GM21737 (cell line): ENCODE results near the gene SRPX.

Experiments
- ATAC-seq: cut with Tn5 transposase; IDR thresholded peaks from one replicate; pipeline ENCODE4 v1.9.1; 2021; ENCODE audit warnings: mild to moderate bottlenecking, moderate library complexity; ENCODE audit not compliant: unreplicated experiment

SRPX gene

DNA sequence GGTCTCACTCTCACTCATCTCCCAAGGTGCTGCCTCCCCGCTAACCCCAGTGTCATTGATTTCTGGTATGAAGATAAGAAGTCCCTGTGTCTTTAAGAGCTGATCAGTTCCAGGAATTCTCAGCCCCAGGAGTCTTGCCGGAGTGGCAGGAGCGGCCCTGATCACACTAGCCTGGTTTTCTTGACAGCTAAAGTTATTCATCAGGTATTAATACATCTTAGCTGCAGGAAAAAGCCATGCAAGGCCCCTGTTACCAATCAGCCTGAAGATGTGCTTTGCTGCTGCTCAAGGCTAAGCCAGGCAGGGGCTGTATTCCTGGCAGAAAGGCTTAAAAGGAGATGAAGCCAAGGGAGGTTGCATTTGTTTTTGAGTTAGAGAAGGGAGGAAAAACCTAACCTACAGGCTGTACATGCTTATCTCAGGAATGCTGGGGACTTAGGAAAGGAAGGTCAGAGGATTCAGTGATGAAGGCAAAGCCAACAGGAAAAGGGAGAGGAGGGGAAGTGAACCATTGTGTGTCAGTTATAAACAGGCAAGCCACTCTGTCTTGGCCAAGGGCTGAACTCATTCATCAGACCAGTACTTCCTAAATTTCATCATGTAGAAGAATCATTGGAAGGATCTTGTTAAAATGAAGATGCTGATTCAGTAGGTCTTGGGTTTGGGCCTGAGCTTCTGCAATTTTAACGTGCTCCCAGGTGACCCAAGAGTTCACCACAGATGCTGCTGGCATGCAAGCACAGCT, 8.6 kb downstream of the SRPX start:
- ATAC-seq: no peak

DNA sequence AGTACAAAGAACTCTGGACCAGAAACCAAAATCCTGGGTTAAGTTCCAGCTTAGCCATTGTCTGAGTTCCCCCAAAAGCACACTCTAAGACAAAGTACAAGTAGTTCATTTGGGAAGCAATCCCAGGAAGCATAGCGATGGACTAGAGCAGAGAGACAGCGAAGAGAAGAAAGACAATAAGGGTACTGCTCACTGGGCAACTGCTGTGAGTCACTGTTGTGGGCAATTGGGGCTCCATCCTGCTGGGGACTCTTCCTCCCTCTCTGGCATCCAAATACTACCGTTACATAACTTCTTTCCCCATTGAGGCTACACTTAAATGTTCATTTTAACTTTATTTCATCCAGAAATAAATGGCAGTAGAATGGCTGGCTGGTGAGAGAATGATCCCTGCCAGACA, 14.1 kb downstream of the SRPX start:
- ATAC-seq: no peak

DNA sequence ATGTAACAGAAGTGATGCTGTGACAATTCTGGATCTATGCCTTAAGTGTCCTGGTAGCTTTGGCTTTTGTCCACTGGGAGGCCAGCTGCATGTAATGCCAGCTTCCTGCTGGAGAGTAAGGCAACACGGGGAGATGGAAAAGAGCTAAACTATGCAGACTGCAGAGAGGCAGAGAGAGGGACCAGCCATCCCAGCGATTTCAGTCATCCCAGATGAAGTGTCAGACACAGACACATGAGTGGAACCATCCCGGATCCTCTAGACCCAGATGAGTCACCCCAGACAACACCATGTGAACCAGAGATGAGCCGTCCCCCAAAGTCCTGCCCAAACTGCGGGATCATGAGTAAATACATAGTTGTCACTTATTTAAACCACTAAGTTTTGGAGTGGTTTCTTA, 14.6 kb downstream of the SRPX start:
- ATAC-seq: no peak

DNA sequence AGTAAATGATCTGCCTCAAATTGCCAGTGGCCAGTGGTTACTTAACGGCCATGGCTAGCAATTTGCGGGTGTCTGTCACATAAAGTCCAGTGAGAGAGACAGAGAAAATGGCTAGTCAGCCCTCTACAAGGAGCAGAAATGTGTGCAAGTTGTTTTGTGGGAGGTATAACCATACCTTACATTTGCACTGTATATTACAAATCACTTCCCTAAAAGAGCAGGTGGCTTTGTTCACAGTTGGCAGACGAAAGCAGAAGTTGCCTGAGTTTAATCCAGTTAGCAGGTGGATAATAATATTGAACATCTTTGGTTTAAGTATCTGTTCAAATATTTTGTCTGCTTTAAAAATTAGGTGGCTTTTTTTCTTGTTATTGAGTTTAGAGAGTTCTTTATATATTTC, 15.6 kb downstream of the SRPX start:
- ATAC-seq: no peak

DNA sequence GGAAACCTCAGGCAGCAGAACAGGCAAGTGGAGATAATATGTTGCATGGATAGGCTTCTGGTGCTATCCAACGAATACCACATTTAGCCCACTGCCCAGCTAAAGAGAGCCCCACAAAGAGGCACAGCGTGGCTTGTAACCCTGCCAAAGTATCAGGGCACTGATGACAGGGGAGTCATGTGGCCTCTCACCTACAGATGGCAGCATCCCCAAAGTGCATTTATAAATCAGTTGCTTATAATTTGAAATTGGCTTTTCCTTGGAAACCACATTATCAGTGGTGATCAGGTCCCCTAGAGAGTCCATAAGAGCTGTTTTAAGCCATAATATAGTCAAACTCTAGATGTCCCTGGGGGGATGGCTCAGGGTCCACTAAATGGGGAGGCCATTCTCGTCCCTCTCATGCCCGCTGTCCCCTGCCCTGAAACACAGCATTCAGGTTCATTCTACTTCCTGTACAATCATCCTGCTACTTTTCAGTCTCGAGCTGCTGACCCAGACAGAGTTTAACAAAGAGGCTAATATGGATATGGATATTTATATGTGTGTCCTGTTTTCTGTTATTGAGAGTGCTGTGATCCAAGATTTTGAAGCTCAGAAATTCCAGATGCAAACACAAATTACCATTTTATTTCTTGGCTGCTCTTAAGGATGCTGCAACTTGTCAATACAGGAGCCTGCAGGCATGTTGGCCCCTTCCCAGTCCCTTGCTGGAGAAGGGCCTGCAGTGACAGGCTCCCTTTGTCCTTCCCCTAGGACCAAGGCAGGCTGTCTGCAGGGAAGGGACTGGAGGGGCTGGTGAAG, 28.5 kb downstream of the SRPX start:
- no peak for ATAC-seq

DNA sequence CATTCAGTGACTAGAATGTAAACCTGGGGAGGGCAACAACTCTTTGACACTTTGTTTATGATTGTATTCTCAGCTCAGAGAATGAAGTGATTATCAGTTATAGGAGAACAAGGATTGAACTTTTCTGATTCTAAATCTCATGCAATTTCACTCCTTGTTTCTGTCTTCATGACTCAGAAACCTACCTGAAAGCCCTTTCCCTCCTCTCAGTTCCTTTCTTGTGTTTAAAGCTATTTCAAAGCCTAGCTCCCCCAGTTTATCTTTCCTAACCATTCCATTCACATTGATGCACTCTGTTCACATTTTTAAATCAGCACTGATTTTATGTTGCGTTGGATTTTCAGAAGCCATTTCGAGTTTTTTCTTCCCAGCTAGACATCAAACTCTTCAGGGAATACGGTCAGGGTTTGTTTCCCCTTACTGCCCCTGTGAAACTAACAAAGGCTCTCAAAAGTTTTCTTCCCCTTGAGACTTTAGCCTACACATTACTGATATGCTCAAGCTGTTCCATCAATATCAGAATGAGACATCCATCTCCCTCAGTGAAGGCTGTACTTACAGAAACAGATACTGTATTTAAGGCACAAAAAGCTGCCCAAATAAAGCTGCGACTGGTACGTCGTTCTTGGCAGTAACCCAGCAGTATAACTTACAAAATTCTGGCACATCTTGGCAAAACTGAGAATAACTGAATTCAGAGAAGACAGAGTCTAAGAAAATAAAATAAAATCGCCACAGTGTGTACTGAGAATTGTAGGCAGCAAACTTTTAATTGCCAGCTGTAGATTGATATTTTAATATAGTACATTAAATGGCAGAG, 31.0 kb downstream of the SRPX start:
- ATAC-seq: no peak

DNA sequence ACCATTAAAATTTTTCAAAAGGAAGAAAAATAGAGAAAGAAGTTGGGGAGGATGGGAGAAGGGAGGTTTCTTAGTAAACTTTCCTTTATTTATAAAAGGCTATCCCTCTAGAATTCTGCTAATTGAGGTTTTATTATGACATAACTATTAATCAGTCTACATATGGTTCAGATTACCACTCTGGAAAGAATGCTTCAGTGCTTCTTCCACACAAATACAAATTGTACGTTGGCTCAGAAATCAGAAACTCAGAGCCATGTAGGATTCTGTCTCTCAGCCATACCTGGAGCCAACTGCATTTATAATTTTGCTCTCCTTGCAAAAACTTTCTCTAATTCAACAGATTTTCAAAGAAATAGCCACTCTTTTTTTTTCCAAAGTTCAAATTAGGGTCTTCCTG, 37.1 kb downstream of the SRPX start:
- no peak for ATAC-seq

DNA sequence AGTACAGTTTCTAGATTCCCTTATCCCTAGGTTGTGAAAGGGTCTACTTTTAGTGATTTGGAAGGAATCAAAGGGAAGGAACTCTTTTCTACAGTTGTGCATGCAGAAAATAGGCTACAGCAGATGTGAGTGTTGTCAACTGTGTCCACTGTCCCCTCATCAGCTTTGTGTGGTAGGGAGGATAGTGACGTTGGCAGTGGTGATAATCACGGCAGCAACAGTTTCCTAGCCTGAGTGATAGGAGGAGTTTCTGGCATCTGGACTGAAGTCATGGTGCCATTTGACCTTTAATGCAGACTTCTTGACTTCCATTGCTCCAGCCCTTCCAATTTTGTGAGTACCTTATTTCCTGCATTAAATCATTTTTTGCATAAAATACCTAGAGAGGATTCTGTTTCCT, 39.3 kb downstream of the SRPX start:
- ATAC-seq: no peak

DNA sequence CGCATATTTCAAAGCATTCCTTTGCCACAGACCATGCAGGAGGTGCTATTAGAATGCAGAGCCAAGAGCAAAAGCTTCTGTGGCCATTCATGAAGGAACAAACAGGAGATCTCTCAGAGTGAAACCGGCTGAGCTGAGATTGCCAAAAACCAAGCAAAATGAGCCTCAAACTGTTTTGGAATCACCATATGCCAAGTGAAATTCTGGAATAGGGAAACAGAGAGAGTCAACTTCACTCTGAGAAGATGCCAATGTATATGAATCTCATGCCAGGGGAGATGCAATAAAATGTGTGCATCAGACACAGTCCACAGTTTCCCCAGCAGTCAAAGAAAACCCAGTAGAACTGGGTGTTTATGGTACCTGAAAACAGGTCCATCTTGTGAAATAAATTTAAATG, 42.3 kb downstream of the SRPX start:
- ATAC-seq: no peak

DNA sequence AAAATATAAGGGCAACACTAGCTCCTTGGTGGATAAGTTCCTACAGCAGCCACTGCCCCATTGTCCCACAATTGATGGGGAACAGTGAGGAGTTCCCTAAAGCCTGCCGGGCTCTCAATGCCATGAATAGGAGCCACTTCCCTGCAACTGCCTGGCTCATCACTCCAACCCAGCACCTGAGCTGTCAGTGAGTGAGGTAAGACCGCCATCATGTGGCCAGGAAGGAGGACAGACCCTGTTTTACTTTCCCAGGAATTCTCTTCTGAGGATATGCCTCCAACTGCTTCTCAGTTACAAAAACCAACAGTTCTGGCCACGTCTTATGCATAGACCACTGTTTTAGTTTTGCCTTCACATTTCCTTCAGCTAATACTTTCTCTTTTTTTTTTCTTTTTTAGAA, 45.5 kb downstream of the SRPX start:
- no peak for ATAC-seq

DNA sequence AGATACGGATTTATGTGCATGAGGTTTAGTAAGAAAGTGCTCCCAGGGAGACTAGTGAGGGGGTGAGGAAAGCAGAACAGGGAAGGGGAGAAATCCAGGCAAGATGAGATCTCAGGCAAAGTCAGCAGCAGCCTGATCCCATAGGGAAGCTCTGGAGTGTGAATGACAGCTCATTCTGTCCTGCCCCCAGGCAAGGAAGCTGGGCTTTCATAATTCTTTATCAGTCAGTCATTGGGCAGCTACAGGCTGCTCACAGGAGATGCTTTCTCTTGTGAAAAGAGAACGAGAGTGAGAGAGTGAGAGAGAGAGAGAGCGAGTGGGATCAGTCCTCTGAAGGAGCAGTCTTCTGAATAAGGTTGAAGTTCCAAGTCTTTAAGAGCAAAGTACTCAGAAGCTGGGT, 48.1 kb downstream of the SRPX start:
- ATAC-seq: no peak

DNA sequence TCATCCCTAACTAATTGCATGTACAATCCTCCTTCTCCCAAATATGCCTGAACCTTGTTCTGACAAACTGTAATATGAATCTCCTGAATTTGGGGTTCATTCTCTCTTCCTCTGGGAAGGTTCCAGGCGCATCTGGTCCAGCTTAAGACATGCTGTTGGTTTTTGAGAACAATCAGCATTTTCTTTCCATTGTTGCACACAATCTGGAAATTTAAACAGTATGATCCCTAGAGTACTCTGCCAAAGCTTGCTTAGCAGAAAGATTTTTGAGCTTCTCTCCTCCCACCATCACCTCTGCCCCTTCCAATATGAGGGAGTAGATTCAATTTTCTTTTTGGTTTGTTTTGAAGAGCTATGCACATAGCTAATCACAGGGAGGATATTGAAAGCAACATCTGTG, 50.1 kb downstream of the SRPX start:
- ATAC-seq: no peak

DNA sequence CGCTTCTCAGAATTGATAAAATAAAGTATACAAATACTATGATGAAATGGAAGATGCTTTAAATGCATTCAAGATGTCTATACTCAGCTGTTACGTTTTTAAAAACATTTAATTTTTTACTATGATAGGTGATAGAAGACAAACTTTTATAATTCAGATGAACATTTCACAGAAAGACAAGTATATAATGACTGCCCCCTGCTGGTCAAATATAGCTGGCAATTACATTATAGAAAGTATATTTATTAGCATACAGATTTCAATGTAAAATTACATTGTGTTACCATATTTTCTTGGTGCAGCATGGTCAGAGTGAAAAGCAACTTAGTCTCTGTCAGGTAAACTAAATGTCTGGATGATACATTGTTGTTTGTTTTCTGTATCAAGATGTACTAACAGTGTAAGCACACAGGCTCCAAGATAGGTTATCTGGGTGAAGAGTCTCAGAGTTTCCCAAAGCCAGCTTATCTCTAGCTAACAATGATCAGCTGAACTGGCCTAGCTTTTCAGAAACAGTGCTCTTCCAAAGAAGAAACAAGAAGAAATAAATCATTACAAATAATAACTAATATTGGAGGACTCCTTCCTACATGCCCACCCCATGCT, 54.1 kb downstream of the SRPX start:
- ATAC-seq: no peak

DNA sequence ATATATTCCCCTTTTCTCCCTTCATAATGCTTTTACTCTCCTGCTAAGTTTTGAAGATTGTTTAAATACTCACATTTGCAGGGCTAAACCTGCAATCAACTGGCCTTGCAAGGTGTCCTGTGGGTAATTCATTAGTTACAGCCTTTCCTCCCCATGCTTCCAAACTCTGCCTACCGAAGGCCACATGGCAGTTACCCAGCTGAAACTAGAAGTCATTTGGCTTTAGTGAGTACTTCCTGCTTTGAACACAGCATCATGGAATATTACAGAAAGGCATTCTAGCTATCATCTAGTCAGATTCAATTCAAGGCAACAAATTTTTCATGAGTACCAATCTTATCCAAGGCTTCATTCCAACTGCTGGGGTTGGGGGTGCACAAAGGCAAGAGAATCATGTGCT, 55.6 kb downstream of the SRPX start:
- ATAC-seq: no peak

DNA sequence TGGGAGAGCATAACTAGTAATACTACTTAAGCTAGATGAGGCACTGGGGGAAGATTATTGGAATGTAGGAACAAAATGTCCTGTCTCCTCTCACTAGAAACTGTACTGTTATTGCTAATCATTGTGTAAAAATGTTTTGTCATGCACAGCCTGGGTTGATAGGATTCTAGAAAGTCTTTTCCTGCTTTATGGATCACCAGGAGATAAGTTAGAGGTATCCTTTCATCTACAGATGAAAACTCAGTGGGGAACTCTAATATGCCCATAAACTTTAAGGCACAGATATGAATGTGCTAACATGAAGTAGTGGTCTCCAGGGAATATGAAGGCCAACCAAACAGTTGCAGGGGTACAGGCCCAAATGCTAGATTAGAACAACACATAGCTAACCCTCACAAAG, 57.5 kb downstream of the SRPX start:
- no peak for ATAC-seq

DNA sequence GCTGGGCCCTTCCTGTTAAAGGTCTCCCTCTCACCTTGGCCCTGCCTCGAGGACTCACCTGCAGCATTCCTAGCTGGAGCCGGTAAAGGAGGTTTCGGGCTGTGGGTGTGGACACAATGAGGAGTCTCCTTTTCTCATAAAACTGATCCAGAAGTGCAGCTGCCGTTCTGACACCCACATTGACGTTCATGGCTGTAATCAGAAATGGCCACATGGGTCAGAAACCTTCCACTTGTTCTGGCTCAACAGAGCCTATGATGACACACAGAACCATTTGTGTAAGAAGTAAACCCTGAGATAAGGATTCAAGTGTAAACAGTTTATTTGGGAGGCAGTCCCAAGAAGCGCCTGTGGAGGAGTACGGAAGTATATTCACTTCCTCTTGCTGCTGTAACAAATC, 63.8 kb downstream of the SRPX start:
- no peak for ATAC-seq

DNA sequence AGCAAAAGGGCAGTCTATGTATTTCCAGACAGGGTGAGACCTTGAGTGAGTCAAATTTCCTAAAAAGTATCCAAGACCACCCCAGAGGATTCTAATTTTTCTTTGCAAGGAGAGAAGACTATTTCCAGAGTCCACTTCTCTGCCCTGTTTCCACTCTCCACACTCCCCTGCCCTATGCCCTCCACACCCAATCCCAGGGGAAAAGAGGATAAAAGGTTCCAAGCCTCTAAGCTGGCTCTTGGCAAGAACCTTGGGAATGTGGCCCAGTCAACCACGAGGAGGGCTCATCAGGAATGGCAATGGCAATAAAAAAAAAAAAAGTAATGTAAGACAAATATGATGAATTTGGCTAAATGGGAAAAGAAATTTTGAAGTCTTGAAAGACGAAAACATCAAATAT, 65.9 kb downstream of the SRPX start:
- no peak for ATAC-seq

DNA sequence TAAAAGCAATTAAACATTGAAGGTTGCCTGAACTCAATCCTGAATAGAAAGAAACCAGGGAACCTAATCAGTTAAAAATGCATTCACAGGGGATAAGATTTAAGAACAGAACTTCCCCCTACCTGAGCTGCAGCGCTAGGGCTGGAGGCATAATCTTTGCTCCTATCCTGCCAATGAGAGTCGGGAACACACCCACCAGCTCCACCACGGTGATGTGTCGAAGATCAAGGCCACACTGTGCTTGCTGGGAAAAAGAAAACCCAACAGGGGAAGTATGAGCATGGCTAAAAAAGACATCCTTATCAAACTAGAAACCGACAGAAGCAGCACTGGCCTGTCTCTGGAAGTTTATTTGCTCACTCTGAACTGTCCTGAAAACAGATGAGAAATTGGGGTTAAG, 66.3 kb downstream of the SRPX start:
- no peak for ATAC-seq

DNA sequence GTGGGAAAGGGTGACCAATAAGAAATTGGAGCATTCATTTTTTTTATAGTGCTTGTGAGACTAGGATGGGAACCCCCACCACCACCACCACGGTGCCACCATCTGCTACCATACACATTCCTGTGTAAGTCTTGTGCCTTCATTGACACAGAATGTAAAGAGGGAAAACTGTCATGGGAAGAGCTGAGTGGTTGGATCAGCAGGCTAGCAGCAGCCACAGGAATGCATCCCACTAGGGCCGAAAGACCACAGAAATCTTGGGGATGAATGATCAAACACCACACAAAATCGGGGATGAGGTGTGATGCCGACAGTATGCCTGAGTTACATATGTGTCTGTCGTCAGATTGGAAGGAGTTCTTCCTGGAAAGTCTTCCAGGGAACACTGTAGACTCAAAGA, 69.2 kb downstream of the SRPX start:
- no peak for ATAC-seq

DNA sequence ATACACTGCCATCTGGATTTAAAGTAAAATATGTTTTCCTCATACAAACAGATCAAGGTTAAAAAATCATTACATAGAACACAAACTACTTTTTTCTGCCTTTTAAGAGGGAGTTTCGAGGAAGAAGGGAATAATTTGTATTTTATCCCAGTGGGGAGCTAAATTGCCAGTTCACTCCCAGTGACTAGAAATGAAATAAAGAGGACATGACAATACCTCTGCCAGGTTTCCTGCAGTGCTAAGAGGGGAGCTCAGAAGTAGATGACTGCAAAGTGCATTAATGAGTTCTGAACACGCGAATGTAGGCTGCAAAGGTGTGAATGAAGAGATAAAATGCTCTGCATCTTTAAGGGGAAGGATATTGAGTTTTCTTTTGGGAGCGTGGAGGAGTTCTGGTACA, 69.7 kb downstream of the SRPX start:
- ATAC-seq: no peak

DNA sequence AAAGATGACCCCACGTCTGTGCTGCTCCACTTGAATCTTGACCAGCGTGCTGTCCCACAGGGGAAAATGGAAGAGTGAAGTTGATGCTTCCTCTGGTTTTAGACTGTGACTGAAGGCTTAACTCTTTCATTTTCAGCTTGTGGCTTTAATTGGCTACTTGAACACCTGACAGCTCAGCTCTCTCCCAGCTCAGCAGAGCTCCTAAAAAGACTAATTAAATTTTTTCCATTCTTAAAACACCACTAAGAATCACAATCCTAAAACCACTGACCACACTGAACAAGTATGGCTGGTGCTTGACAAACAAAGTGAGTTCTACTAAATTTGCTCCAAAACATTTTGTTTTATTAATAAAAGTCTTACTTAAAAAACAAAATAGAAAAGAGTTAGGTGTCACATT, 71.7 kb downstream of the SRPX start:
- no peak for ATAC-seq
